ENCODE data around the gene ERN2. TPM values are rescaled to one million over a fixed set of nuclear protein-coding genes. Genes with fewer than 3 reads are reported as not detected.

ERN2 gene
- total RNA-seq, 1 experiment from 2014 or later: 2.1 TPM

- Mint-ChIP-seq H3K4me3 (peak overlapping the region; percentile 73 to 84), H3K36me3 (ENCODE audit: insufficient read depth in 1 of 3, low read depth in 3 of 3) (peaks cover 9 to 33% (median 23%) of the 10 kb centered on the region in 3 experiments; a peak in 6 of 7 replicates), H3K27me3 (ENCODE audit: low read depth) (no peaks in the 10 kb centered on the region), H3K27ac (peak overlapping the region in 2 of 3 experiments; percentile 30 to 73; a peak in 2 of 7 replicates), H3K4me1 (peaks cover 16 to 17% of the 10 kb centered on the region in 2 experiments), H3K9me3 (no peaks in the 10 kb centered on the region)
- WGBS (ENCODE audit: extremely low coverage, insufficient read length, low lambda C conversion rate): no CpG with 5 or more reads among the region's 4 CpGs
- no peak overlapping the region for H3K9ac ChIP-seq (ENCODE audit: extremely low read depth, insufficient read length, low read length)
- no peaks in the 10 kb centered on the region for H3K79me2 ChIP-seq (ENCODE audit: insufficient read depth, low read length)
- no peak for TF ChIP-seq CTCF (conservative IDR thresholded peaks at IDR 0.05)
- H3K4me1 ChIP-seq (ENCODE audit: insufficient read depth, low read length): no peaks in the 10 kb centered on the region
- no peak overlapping the region for H4K8ac ChIP-seq (replicated peaks; ENCODE audit: insufficient read length, low read depth, low read length)
- H3K79me1 ChIP-seq (ENCODE audit: insufficient read depth, low read depth, low read length, poor library complexity, severe bottlenecking): no peaks in the 10 kb centered on the region
- no peak overlapping the region for H2BK20ac ChIP-seq (ENCODE audit: low read depth, low read length, poor library complexity, severe bottlenecking)
- H3K27me3 ChIP-seq (ENCODE audit: insufficient read depth, low read length): no peaks in the 10 kb centered on the region
- H3K4ac ChIP-seq (ENCODE audit: low read depth, low read length): no peak overlapping the region
- H3K18ac ChIP-seq (ENCODE audit: insufficient read length, low read depth, low read length): no peak overlapping the region
- no peak overlapping the region for H2BK5ac ChIP-seq (ENCODE audit: insufficient read length, low read length)
- no peaks in the 10 kb centered on the region for H4K20me1 ChIP-seq (ENCODE audit: control insufficient read depth, insufficient read depth, insufficient read length)
- H3T11ph ChIP-seq (ENCODE audit: low read length): no peak overlapping the region
- no peak overlapping the region for H3K56ac ChIP-seq (ENCODE audit: insufficient read length, low read depth, low read length)
- peak overlapping the region; percentile 41 for H3K4me2 ChIP-seq (ENCODE audit: insufficient read depth, insufficient read length, low read length)
- H2BK12ac ChIP-seq (ENCODE audit: insufficient read length, low read depth, low read length): no peak overlapping the region
- H3K27ac ChIP-seq (ENCODE audit: insufficient read length, low read depth, low read length): no peak overlapping the region
- peaks cover 6% of the 10 kb centered on the region for H3K23me2 ChIP-seq (ENCODE audit: insufficient read length, low read depth, low read length, poor library complexity, severe bottlenecking)
- H3K14ac ChIP-seq (ENCODE audit: insufficient read depth, low read length): no peak overlapping the region
- DNase-seq: no peak
- no peak overlapping the region for H2AK5ac ChIP-seq (ENCODE audit: insufficient read length, low read length)
- H4K5ac ChIP-seq (ENCODE audit: insufficient read length, low read depth, low read length): no peak overlapping the region
- H2BK120ac ChIP-seq (ENCODE audit: low read depth, low read length, poor library complexity, severe bottlenecking): no peak overlapping the region
- H3K9me3 ChIP-seq (ENCODE audit: control insufficient read depth, low read depth, low read length): no peaks in the 10 kb centered on the region
- no peak overlapping the region for H4K91ac ChIP-seq (ENCODE audit: insufficient read length, low read depth, low read length)
- no peak overlapping the region for H3K23ac ChIP-seq (ENCODE audit: insufficient read length, low read depth, low read length)
- H2AFZ ChIP-seq (ENCODE audit: low read length): no peak overlapping the region
- no peak overlapping the region for H2BK15ac ChIP-seq (ENCODE audit: low read depth, low read length)
Measured at GRCh38 chr16:23694265-23694643, 18.8 kb downstream of the ERN2 start.
